Osteoblast (primary cell): Measurements from ENCODE around the gene STARD7. TPM values are rescaled to one million over a fixed set of nuclear protein-coding genes. Genes with fewer than 3 reads are reported as not detected.

Source experiments
- DNase-seq: peaks from one replicate; pipeline ENCODE4 v3.0.0; 2011; ENCODE audit warnings: low spot score, mixed read lengths; ENCODE audit not compliant: insufficient read length; ENCODE audit errors: missing footprints
- H2AFZ ChIP-seq: 2 replicates; pipeline ENCODE4 v1.6.0; 2011; ENCODE audit warnings: mild to moderate bottlenecking, low read length
- H3K27ac ChIP-seq: 2 replicates; pipeline ENCODE4 v1.5.1; 2011; ENCODE audit warnings: mild to moderate bottlenecking, low read depth, low read length, moderate library complexity
- H3K27me3 ChIP-seq: 2 replicates; pipeline ENCODE4 v1.6.0; 2012; ENCODE audit warnings: mild to moderate bottlenecking, control low read depth, inconsistent platforms, low read length, moderate library complexity; ENCODE audit not compliant: insufficient read depth
- H3K36me3 ChIP-seq: 2 replicates; pipeline ENCODE4 v1.5.1; 2011; ENCODE audit warnings: mild to moderate bottlenecking, low read length, control low read depth, moderate library complexity; ENCODE audit not compliant: insufficient read depth
- H3K4me1 ChIP-seq: 2 replicates; pipeline ENCODE4 v1.5.1; 2011; ENCODE audit warnings: mild to moderate bottlenecking, low read length, control low read depth, moderate library complexity; ENCODE audit not compliant: insufficient read depth
- H3K4me2 ChIP-seq: 2 replicates; pipeline ENCODE4 v1.6.0; 2011; ENCODE audit warnings: mild to moderate bottlenecking, low read length; ENCODE audit not compliant: insufficient read depth
- H3K4me3 ChIP-seq: fragments of 200-600 bp; sonication (generic); 3 replicates; pipeline ENCODE4 v1.5.1; 2012; ENCODE audit warnings: mild to moderate bottlenecking, low read length, inconsistent platforms; ENCODE audit not compliant: insufficient read depth
- H3K79me2 ChIP-seq: 2 replicates; pipeline ENCODE4 v1.6.0; 2012; ENCODE audit warnings: mild to moderate bottlenecking, low read length, control low read depth, inconsistent platforms; ENCODE audit not compliant: insufficient read depth
- H3K9me3 ChIP-seq: 2 replicates; pipeline ENCODE4 v1.5.1; 2011; ENCODE audit warnings: low read depth, low read length, control low read depth
- H4K20me1 ChIP-seq: 2 replicates; pipeline ENCODE4 v1.6.0; 2012; ENCODE audit warnings: mild to moderate bottlenecking, low read length, control low read depth; ENCODE audit not compliant: insufficient read depth
- total RNA-seq: library from RNA; depleted of rRNA; stranded (reverse); fragments of >200 nt; gene quantifications from 2 replicates; pipeline ENCODE4 v1.2.3, GENCODE V29; 2012
- TF ChIP-seq, protein P1 (sequence below): IDR thresholded peaks from 2 replicates; pipeline ENCODE4 v1.5.1; 2011; ENCODE audit warnings: mild to moderate bottlenecking, low read depth, low read length, moderate library complexity; ENCODE audit errors: extremely low read depth

STARD7 gene
- total RNA-seq, 1 donor = 163 TPM

DNA sequence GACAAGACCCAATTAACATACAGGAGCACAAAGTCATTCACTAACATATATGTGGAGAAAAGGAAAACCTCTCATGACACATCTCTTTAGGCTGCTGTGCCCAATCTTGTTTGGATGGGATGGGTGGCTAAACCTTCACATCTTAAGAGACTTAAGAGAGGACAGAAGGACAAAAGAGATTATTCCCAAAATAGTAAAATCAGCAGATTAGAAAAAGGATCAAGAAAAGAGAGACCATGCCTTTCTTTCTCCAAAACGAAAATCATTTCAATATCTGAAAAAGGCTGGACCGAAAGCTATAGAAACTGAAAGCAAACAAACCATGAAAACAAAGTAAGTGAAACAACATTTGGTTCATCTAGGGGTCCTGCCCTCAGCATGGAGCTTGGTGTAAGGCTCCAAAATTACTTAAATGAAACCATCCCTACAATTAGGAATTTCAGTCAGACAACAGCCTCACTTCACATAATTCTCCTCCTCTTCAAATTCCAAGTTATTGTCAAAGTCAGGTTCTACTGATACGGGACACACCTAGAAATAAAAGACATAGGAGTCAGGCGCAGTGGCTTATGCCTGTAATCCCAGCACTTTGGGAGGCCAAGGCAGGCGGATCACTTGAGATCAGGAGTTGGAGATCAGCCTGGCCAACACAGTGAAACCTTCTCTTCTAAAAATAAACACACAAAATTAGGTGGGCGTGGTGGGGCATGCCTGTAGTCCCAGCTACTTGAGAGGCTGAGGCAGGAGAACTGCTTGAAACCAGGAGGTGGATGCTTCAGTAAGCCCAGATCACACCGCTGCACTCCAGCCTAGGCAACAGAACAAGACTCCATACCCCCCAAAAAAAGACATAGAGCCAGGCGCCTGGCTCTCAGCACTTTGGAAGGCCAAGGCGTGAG, 5.2 kb downstream of the STARD7 start:
- H3K4me3 ChIP-seq = peak overlapping the region; percentile 27
- no peak overlapping the region for H2AFZ ChIP-seq
- TF ChIP-seq, protein P1, sequence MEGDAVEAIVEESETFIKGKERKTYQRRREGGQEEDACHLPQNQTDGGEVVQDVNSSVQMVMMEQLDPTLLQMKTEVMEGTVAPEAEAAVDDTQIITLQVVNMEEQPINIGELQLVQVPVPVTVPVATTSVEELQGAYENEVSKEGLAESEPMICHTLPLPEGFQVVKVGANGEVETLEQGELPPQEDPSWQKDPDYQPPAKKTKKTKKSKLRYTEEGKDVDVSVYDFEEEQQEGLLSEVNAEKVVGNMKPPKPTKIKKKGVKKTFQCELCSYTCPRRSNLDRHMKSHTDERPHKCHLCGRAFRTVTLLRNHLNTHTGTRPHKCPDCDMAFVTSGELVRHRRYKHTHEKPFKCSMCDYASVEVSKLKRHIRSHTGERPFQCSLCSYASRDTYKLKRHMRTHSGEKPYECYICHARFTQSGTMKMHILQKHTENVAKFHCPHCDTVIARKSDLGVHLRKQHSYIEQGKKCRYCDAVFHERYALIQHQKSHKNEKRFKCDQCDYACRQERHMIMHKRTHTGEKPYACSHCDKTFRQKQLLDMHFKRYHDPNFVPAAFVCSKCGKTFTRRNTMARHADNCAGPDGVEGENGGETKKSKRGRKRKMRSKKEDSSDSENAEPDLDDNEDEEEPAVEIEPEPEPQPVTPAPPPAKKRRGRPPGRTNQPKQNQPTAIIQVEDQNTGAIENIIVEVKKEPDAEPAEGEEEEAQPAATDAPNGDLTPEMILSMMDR = no peak
- H3K9me3 ChIP-seq = no peaks in the 10 kb centered on the region
- peak overlapping the region; percentile 38 for H3K27ac ChIP-seq
- peaks cover 55% of the 10 kb centered on the region for H3K4me1 ChIP-seq
- H3K27me3 ChIP-seq = no peaks in the 10 kb centered on the region
- H3K79me2 ChIP-seq = peaks cover 97% of the 10 kb centered on the region
- peak overlapping the region; percentile 66 for H3K4me2 ChIP-seq
- DNase-seq = no peak
- peaks cover 46% of the 10 kb centered on the region for H4K20me1 ChIP-seq
- no peaks in the 10 kb centered on the region for H3K36me3 ChIP-seq

DNA sequence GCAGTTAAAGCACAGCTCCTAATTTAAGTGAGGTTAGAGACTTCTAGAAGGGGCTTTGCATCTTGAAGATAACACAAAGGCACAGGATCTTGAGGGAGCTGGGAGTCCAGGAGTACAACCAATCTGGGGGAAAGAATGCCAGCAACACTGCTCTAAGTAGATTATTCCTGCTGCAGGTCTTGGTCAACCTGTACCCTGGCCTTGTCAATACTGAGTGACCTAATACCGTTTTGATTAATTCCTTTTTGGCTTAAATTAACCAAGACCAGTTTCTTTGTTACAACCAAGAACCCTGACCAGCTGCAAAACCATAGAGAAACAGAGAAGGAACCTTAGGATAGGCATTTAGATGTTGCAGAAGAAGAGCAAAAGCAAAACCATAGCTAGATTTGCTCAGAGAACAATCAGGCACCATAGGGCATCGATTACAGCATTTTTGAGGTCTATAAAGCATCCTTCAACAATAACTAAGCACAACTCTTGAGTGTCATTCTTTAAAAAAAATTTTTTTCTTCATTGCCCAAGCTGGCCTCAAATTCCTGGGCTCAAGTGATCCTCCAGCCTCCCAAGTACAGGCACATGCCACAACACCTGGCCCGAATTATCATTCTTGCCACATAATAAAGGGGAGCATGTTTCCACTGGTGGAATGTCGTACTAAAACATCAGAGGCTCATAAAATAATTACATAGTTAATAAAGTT, 6.3 kb downstream of the STARD7 start:
- TF ChIP-seq, protein P1 = no peak
- Histone ChIP-seq H3K27me3 (no peaks in the 10 kb centered on the region), H3K79me2 (peaks cover 96% of the 10 kb centered on the region), H4K20me1 (peaks cover 38% of the 10 kb centered on the region), H3K27ac (peak overlapping the region; percentile 38), H3K36me3 (no peaks in the 10 kb centered on the region), H3K9me3 (no peaks in the 10 kb centered on the region), H3K4me1 (peaks cover 54% of the 10 kb centered on the region), H3K4me3 (peak overlapping the region; percentile 3), H2AFZ (no peak overlapping the region), H3K4me2 (peak overlapping the region; percentile 66)
- DNase-seq = no peak

DNA sequence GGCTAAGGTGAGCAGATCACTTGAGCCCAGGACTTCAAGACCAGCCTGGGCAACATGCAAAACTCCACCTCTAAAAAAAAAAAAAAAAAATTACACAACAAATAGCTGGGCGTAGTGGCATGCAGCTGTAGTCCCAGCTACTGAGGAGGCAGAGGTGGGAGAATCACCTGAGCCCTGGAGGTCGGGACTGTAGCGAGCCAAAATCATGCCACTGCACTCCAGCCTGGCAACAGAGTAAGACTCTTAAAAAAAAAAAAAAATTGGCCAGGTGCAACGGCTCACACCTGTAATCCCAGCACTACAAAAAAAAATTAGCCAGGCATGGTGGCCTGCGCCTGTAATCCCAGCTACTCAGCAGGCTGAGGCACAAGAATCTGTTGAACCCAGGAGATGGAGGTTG, 7.3 kb downstream of the STARD7 start:
- TF ChIP-seq, protein P1 = no peak
- no peak overlapping the region for H3K27ac ChIP-seq
- H3K4me1 ChIP-seq = peaks cover 47% of the 10 kb centered on the region
- peaks cover 93% of the 10 kb centered on the region for H3K79me2 ChIP-seq
- no peak overlapping the region for H3K4me2 ChIP-seq
- no peaks in the 10 kb centered on the region for H3K9me3 ChIP-seq
- peaks cover 35% of the 10 kb centered on the region for H4K20me1 ChIP-seq
- H3K27me3 ChIP-seq = no peaks in the 10 kb centered on the region
- H2AFZ ChIP-seq = no peak overlapping the region
- H3K4me3 ChIP-seq = no peak overlapping the region
- DNase-seq = no peak
- no peaks in the 10 kb centered on the region for H3K36me3 ChIP-seq

DNA sequence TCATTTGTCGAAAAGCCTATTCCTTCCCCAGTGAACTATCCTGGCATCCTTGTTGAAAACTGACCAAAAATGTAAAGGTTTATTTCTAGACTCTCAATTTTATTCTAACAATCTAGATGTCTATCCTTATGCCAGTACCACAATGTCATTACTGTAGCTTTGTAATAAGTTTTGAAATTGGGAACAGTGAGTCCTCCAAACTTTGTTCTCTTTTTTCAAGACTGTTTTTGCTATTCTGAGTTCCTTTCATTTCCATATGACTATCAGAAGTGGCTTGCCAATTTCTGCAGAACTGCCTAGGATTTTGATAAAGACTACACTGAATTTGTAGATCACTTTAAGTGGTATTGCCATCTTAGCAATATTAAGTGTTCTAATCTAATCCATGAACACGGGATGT, 9.7 kb downstream of the STARD7 start:
- Histone ChIP-seq H3K4me1 (peaks cover 45% of the 10 kb centered on the region), H3K36me3 (peaks cover 14% of the 10 kb centered on the region), H3K4me2 (no peak overlapping the region), H3K4me3 (no peak overlapping the region), H2AFZ (no peak overlapping the region), H3K79me2 (peaks cover 88% of the 10 kb centered on the region), H3K9me3 (no peaks in the 10 kb centered on the region), H3K27ac (no peak overlapping the region), H3K27me3 (no peaks in the 10 kb centered on the region), H4K20me1 (peaks cover 34% of the 10 kb centered on the region)
- no peak for DNase-seq
- TF ChIP-seq, protein P1 = no peak
